ENCODE measurements around the gene WRAP73. TPM values are rescaled to one million over a fixed set of nuclear protein-coding genes. Genes with fewer than 3 reads are reported as not detected.
A peak's percentile ranks its signal among the peaks of the same experiment; 100 is the strongest.

Gene WRAP73
- total RNA-seq, 3 donors from 2014 or later = 19.3 to 23.6 (median 20.2) TPM

DNA sequence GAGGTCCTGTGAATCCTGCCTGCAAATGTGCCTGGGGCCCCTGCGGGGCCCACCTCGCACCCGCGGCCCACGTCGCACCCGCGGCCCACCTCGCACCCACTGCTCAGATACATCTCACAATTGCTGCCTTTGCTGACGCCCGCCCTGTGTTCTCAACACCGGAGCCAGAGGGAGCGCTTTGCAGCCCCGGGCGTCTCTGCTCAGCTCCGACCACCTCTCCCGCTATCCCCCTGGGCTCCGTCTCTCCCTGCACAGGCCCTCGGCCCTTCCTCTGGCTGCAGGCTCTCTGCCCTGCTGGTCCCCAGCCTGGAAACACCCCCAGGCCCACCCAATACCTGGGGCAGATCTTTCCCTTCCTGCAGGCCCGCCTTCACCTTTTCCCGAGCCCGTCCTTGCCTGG is 47.2 kb upstream of the WRAP73 start:
- intact Hi-C loops (cut with DNase I; ENCODE audit: low total_unique reads) = no loop called here
- H3K4me3 ChIP-seq = no peak overlapping the region
- no peaks in the 10 kb centered on the region for H3K4me1 ChIP-seq
- no peak for DNase-seq (ENCODE audit: low spot score in 2 of 2)
- H3K36me3 ChIP-seq = no peaks in the 10 kb centered on the region
- no peaks in the 10 kb centered on the region for H3K9me3 ChIP-seq
- TF ChIP-seq, protein P1, sequence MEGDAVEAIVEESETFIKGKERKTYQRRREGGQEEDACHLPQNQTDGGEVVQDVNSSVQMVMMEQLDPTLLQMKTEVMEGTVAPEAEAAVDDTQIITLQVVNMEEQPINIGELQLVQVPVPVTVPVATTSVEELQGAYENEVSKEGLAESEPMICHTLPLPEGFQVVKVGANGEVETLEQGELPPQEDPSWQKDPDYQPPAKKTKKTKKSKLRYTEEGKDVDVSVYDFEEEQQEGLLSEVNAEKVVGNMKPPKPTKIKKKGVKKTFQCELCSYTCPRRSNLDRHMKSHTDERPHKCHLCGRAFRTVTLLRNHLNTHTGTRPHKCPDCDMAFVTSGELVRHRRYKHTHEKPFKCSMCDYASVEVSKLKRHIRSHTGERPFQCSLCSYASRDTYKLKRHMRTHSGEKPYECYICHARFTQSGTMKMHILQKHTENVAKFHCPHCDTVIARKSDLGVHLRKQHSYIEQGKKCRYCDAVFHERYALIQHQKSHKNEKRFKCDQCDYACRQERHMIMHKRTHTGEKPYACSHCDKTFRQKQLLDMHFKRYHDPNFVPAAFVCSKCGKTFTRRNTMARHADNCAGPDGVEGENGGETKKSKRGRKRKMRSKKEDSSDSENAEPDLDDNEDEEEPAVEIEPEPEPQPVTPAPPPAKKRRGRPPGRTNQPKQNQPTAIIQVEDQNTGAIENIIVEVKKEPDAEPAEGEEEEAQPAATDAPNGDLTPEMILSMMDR (IDR thresholded peaks at IDR 0.05) = no peak
- TF ChIP-seq POLR2AphosphoS5 (IDR thresholded peaks at IDR 0.05) = no peak
- peaks cover 0 to 58% of the 10 kb centered on the region in 2 donors for H3K27me3 ChIP-seq
- no peak overlapping the region for H3K27ac ChIP-seq

DNA sequence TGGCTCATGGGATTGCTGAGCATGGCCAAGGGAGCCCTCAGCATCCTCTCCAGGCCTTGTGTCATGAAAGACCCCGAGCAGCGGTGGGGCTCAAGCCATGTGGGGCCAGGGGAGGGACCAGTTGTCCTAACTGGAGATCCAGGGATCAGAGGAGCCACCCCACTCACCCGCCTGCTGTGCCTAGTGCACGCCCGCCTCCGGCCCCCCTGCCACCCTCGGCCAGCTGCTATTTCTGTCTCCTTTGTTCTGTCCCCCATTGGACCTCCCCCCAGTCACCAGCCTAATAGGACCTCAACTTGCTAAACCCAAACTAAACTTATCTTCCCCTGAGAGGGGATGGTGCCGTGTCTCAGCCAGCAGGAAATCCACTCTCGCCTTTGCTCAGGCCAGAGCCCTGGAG is 46.8 kb upstream of the WRAP73 start:
- Histone ChIP-seq H3K9me3 (no peaks in the 10 kb centered on the region), H3K4me1 (no peaks in the 10 kb centered on the region), H3K27me3 (peaks cover 0 to 54% of the 10 kb centered on the region in 2 donors), H3K36me3 (no peaks in the 10 kb centered on the region), H3K4me3 (no peak overlapping the region), H3K27ac (no peak overlapping the region)
- no peak for DNase-seq (ENCODE audit: low spot score in 2 of 2)
- TF ChIP-seq, protein P1 (IDR thresholded peaks at IDR 0.05) = no peak
- TF ChIP-seq POLR2AphosphoS5 (IDR thresholded peaks at IDR 0.05) = no peak
- TF ChIP-seq POLR2A (IDR thresholded peaks at IDR 0.05) = no peak
- intact Hi-C loops (cut with DNase I; ENCODE audit: low total_unique reads) = no loop called here

DNA sequence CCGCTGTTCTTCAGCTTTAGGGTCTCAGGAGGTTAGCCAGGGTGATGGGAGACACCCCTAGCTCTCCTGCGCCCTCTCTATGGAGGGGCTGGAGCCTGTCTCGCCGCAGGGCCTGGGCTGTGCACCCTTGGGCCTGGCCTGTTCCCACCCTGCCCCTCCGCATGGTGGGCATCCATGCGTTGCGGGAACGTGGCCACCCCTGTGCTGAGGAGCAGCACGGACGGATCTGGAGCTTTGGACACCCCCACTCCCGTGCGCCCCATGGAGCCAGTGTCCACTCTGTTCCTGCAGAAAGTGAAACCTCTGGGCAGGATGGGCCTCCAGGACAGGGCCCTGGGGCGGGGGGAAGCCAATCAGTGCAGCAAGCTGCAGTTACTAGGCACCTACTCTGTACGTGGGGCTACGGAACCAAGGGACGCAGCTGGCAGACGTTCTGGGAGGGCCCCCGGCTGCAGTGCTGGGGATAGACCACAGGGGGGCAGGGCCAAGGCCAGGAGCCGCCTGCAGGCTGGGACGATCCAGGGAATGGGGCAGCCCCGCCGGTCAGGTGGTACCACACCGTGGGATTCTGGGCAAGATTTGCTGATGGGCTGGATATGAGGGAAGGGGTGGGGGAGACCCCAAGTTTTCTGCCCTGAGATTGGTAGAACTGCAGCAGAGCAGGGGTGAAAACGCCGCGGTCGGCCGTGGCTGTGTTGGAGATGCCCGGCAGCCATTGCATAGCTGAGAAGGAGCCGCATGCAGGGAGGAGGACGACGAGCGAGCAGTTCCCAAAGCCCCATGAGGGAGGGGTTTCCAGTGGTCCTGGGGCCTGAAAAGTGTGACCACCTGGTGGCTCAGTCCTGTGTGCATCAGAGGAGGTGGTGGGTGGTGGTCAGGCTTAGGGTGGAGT is 45.7 kb upstream of the WRAP73 start:
- peak overlapping the region in 1 of 3 donors; percentile 44 for H3K4me3 ChIP-seq
- TF ChIP-seq POLR2A (IDR thresholded peaks at IDR 0.05) = no peak
- TF ChIP-seq POLR2AphosphoS5 (IDR thresholded peaks at IDR 0.05) = no peak
- TF ChIP-seq, protein P1 (IDR thresholded peaks at IDR 0.05) = peak; percentile 36 to 71 (median 56)

DNA sequence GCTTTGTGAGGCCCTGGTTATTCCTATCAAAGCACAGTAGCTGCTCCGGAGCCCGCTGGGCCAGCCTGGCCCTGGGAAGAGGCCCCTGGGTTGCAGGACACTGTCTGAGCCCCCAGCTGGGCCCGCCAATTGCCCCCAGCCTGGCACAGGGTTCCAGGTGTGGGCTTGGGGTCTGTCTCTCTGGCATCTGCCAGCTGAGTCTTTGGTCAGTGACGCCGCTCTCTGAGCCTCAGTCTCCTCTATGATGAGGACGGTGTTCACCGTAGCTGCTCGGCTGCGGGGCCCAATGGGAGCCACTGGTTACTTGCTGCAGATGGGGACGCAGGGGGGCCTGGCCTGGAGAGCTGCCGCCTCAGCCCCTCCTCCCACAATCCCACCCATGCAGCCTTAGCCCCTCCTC is 43.4 kb upstream of the WRAP73 start:
- Histone ChIP-seq H3K9me3 (no peaks in the 10 kb centered on the region), H3K4me3 (no peak overlapping the region), H3K4me1 (no peaks in the 10 kb centered on the region), H3K27ac (no peak overlapping the region), H3K27me3 (peaks cover 0 to 56% of the 10 kb centered on the region in 2 donors), H3K36me3 (no peaks in the 10 kb centered on the region)
- no peak for DNase-seq (ENCODE audit: low spot score in 2 of 2)
- intact Hi-C loops (cut with DNase I; ENCODE audit: low total_unique reads) = no loop called here
- TF ChIP-seq, protein P1 (IDR thresholded peaks at IDR 0.05) = no peak
- TF ChIP-seq POLR2A (IDR thresholded peaks at IDR 0.05) (no peak), POLR2AphosphoS5 (IDR thresholded peaks at IDR 0.05) (no peak)

More for the DNA sequence above, 45.7 kb upstream of the WRAP73 start:
- Histone ChIP-seq H3K27ac (no peak overlapping the region), H3K4me1 (no peaks in the 10 kb centered on the region), H3K27me3 (peaks cover 0 to 51% of the 10 kb centered on the region in 2 donors), H3K36me3 (no peaks in the 10 kb centered on the region), H3K9me3 (no peaks in the 10 kb centered on the region)
- no peak for DNase-seq (ENCODE audit: low spot score in 2 of 2)
- intact Hi-C loops (cut with DNase I; ENCODE audit: low total_unique reads) = no loop called here

DNA sequence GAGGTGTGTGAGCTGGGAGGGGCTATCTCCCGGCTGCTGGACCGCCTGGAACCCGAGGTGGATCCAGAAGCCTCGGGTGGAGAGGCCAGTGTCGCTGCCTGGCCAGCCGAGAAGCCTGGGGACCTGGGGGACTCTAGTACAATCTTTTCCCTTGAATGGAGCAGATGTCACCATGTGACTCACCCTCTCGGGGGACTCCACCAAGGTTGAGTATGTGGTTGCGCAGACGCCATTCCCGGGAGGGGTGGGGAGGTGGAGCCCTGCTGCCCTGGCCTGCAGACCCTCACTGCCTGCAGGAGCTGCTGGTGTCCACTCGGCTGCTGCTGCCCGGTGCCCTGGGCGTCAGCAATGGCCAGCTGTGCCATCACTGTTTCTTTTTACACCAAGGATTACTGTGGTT is 42.7 kb upstream of the WRAP73 start:
- Histone ChIP-seq H3K4me3 (no peak overlapping the region), H3K27ac (no peak overlapping the region), H3K9me3 (no peaks in the 10 kb centered on the region), H3K4me1 (no peaks in the 10 kb centered on the region), H3K36me3 (no peaks in the 10 kb centered on the region), H3K27me3 (peaks cover 0 to 48% of the 10 kb centered on the region in 2 donors)
- DNase-seq (ENCODE audit: low spot score in 2 of 2) = no peak
- TF ChIP-seq POLR2A (IDR thresholded peaks at IDR 0.05) (no peak), POLR2AphosphoS5 (IDR thresholded peaks at IDR 0.05) (no peak)
- TF ChIP-seq, protein P1 (IDR thresholded peaks at IDR 0.05) = no peak
- intact Hi-C loops (cut with DNase I; ENCODE audit: low total_unique reads) = no loop called here
